NCI-H1694 treated with DMSO at 0.1 percent for 48 hours (cell line): ENCODE data around the gene USP35.
"Not testable (repeated sequence)": the region's sequence is repeated elsewhere in the genome, so short reads cannot be mapped to it uniquely, and the experiment has no call there.

Experiments used
- DNase-seq: peaks from one replicate; lab custom pipeline; 2025; lab: John Stamatoyannopoulos, UW

USP35 gene

DNA sequence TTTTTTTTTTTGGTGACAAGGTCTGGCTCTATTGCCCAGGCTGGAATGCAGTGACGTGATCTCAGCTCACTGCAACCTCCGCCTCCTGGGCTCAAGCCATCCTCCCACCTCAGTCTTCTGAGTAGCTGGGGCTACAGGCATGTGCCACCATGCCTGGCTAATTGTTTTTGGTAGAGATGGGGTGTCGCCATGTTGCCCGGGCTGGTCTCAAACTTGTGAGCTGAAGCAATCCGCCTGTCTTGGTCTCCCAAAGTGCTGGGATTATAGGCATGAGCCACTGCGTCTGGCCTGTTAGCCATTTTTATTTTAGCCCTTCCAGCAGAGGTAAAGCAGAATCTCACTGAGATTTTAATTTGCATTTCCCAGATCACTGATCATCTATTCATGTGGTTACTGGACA lies 44.3 kb downstream of the USP35 start:
- not testable (repeated sequence) for DNase-seq

DNA sequence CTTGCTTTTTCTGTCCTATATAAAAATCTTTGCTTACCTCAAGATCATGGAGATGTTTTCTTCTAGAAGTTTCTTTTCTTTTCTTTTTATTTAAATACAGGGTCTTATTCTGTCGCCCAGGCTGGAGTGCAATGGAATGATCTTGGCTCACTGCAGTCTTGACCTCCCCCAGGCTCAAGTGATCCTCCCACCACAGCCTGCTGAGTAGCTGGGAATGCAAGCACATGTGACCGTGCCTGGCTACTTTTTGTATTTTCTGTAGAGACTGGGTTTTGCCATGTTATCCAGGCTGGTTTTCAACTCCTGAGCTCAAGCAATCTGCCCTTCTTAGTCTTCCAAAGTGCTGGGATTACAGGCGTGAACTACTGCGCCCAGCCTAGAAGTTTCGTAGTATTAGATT lies 45.3 kb downstream of the USP35 start:
- no peak for DNase-seq

GRCh38 chr11:78237293-78238046 lies 48.8 kb downstream of the USP35 start:
- no peak for DNase-seq

GRCh38 chr11:78239781-78240180 lies 51.1 kb downstream of the USP35 start:
- no peak for DNase-seq

- no peak for DNase-seq
Observed at GRCh38 chr11:78241475-78241874, 52.8 kb downstream of the USP35 start.

DNA sequence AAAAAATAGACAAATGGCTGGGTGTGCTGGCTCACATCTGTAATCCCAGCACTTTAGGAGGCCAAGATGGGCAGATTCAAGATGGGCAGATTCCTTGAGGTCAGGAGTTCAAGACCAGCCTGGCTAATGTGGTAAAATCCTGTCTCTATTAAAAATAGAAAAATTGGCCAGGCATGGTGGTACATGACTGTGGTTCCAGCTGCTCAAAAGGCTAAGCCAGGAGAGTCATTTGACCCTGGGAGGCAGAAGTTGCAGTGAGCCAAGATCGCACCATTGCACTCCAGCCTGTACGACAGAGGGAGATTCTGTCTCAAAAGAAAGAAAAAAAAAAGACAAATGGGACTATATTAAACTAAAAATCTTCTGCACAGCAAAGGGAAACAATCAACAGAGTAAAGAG lies 55.4 kb downstream of the USP35 start:
- no peak for DNase-seq

DNA sequence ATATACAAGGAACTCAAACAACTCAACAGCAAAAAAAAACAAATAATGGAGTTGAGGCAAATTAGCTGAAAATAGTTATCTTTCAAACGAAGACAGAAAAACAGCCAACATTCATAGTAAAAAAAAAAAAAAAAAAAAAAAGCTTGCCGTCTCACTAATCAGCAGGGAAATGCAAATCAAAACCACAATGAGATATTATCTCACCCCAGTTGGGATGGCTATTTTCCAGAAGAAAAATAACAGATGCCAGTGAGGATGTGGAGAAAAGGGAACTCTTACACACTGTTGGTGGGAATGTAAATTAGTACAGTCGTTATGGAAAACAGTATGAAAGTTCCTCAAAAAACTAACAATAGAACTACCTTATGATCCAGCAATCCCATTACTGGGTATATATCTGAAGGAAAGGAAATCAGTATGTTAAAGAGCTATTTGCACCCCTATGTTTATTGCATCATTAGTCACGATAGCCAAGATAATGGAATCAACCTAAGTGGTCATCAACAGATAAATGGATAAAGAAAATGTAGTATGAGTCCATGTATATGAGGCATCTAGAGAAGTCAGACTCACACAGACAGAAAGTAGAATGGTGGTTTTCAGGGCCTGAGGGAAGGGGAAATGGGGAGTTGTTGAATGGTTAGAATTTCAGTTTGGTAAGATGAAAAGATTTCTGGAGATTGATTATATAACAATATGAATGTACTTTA lies 56.0 kb downstream of the USP35 start:
- DNase-seq: no peak

DNA sequence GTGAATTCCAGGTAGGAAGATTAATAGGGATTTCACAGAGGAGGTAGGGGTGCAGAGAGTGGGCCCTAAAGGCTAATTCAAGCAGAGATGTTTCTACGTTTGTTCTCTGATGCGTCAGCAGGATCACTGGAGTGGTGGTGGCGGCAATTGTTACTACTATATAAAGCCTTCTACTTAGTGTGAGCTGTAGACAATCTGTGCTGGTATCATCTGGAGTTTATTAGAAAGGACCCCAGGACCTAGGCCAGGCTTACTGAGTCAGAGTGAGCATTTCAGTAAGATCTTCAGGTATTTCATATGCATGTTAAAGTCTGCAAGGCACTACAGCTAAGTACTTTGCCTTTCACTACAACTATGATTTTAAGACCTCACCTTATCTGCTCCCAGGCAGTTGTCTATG lies 59.5 kb downstream of the USP35 start:
- DNase-seq: no peak

GRCh38 chr11:78248903-78249302 lies 60.2 kb downstream of the USP35 start:
- DNase-seq: no peak

GRCh38 chr11:78250099-78250498 lies 61.4 kb downstream of the USP35 start:
- no peak for DNase-seq

DNA sequence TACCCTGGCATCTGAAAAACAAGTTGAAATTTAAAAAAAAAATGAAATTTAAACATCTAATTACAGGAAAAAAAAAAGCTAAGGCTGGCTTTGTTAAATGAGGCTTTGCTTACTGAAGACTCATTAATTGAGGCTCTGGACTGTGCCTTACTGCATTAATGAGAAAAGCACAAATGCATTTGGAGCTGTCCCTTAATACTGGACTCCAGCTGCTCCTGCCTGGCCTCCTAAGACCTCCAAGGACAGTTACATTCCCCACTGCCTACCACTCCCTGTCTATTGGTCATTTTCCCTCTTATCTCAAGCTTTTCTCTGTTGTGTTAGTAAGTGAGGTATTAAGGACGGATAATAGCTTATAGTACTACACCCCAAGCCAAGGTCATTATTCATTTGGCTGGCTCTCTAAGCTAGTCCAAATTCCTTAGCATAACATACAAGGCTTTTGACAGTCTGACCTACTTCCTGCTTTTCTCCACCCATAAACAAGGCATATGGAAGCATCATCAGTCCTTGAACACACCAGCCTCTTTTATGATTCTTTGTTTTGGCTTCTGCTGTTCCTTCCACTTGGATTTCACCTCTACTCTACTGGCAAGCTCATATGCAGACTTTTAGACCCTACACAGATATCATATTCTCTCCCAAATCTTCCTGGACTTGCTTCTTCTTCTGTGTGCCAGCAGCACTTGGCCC lies 62.5 kb downstream of the USP35 start:
- DNase-seq: no peak

GRCh38 chr11:78253797-78254196 lies 65.1 kb downstream of the USP35 start:
- DNase-seq: no peak

DNA sequence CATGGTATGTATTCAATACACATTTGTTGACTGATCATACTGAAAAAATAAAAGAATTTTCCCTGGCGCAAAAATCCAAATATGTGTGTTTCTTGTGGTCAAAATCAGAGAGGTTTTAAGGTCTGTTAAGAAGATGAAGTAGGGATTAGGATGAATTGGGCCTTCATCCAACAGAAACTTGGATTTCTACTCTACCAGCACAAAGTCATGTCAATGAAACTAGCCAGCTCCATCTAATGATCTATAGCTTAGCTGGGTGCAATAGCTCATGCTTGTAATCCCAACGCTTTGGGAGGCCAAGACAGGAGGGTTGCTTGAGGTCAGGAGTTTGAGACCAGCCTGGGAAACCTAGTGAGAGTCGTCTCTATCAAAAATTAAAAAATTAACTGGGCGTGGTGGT lies 65.5 kb downstream of the USP35 start:
- no peak for DNase-seq

- no peak for DNase-seq
Observed at GRCh38 chr11:78255919-78256318, 67.2 kb downstream of the USP35 start.

GRCh38 chr11:78256962-78257361 lies 68.2 kb downstream of the USP35 start:
- no peak for DNase-seq

- no peak for DNase-seq
Observed at GRCh38 chr11:78257654-78258053, 68.9 kb downstream of the USP35 start.

- DNase-seq: no peak
Observed at GRCh38 chr11:78259777-78260487, 71.2 kb downstream of the USP35 start.

- no peak for DNase-seq
Observed at GRCh38 chr11:78261367-78261766, 72.6 kb downstream of the USP35 start.

DNA sequence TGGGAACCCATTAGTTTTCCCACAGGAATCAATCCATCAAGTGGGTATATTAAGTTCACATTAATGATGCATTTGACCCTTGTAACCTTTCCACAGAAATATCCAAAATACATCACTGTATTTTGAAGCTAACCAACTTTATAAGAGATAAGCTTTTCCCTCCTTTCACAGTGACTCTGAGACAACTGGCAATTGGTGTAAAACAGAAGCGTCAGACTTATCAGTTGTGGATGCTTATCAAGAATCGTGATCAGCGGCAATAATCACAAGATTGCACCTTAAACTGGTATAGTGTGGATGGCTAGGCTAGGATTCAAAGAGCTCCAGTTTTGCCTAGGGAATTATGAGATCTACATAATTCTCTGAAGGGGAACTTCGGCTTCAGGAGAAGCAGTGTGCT lies 73.1 kb downstream of the USP35 start:
- DNase-seq: no peak

- DNase-seq: no peak
Observed at GRCh38 chr11:78262238-78262637, 73.5 kb downstream of the USP35 start.

DNA sequence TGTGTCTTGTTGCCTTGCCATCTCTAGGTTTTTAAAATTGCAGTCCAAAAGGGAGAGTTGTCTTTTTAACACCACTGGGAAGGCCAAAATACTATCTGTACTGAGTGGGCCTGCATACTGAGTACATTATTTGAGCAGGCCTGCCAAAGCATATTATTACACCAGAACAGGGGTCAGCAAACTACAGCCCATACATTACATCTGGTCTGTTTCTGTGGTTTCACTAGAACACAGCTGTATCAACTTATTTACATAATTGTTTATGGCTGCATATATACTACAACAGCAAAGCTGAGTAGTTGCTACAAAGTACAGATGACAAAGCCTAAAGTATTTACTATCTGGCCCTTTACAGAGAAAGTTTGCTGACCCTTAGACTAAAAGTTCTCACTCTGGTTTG lies 74.0 kb downstream of the USP35 start:
- DNase-seq: no peak
